ENCODE results near the gene HOXD9. TPM values are rescaled to one million over a fixed set of nuclear protein-coding genes. Genes with fewer than 3 reads are reported as not detected.

HOXD9 gene
- polyA plus RNA-seq, 4 donors: 0.27 to 1.9 (median 0.28) TPM; not detected in 1

- WGBS, 3 donors: 5 to 7% (median 7%) methylated on average over 6 of the region's 6 CpGs
- Histone ChIP-seq H3K36me3 (ENCODE audit: control insufficient read depth in 3 of 3, insufficient read depth in 2 of 3, low read depth in 1 of 3, low read length in 3 of 3) (no peaks in the 10 kb centered on the region), H3K4me1 (ENCODE audit: control insufficient read depth in 3 of 3, insufficient read depth in 2 of 3, low read depth in 1 of 3, low read length in 2 of 3) (peaks cover 0 to 15% (median 0%) of the 10 kb centered on the region in 3 donors), H3K9me3 (ENCODE audit: control insufficient read depth in 2 of 2, insufficient read depth in 1 of 2, low read depth in 1 of 2, low read length in 1 of 2) (peaks cover 0 to 6% of the 10 kb centered on the region in 2 donors), H3K27ac (ENCODE audit: low read depth in 1 of 3, low read length in 2 of 3) (no peak overlapping the region), H3K4me3 (ENCODE audit: low read depth in 1 of 3, low read length in 3 of 3) (no peak overlapping the region), H3K27me3 (ENCODE audit: control insufficient read depth in 3 of 3, insufficient read depth in 3 of 3, low read length in 3 of 3) (peaks cover 19 to 95% (median 76%) of the 10 kb centered on the region in 3 donors)
- FAIRE-seq (no peak), DNase-seq (no peak)
Observed at GRCh38 chr2:176088937-176089842, 33.3 kb upstream of the HOXD9 start.

- no peaks in the 10 kb centered on the region for H3K36me3 ChIP-seq (ENCODE audit: control insufficient read depth in 3 of 3, insufficient read depth in 2 of 3, low read depth in 1 of 3, low read length in 3 of 3)
- H3K9me3 ChIP-seq (ENCODE audit: control insufficient read depth in 2 of 2, insufficient read depth in 1 of 2, low read depth in 1 of 2, low read length in 1 of 2): peaks cover 0 to 6% of the 10 kb centered on the region in 2 donors
- H3K4me3 ChIP-seq (ENCODE audit: low read depth in 1 of 3, low read length in 3 of 3): no peak overlapping the region
- peaks cover 22 to 95% (median 74%) of the 10 kb centered on the region in 3 donors for H3K27me3 ChIP-seq (ENCODE audit: control insufficient read depth in 3 of 3, insufficient read depth in 3 of 3, low read length in 3 of 3)
- peaks cover 0 to 15% (median 0%) of the 10 kb centered on the region in 3 donors for H3K4me1 ChIP-seq (ENCODE audit: control insufficient read depth in 3 of 3, insufficient read depth in 2 of 3, low read depth in 1 of 3, low read length in 2 of 3)
- H3K27ac ChIP-seq (ENCODE audit: low read depth in 1 of 3, low read length in 2 of 3): no peak overlapping the region
- no peak for DNase-seq
- FAIRE-seq: no peak
Observed at GRCh38 chr2:176089843-176090395, 32.6 kb upstream of the HOXD9 start.

- Histone ChIP-seq H3K4me3 (ENCODE audit: low read depth in 1 of 3, low read length in 3 of 3) (no peak overlapping the region), H3K27ac (ENCODE audit: low read depth in 1 of 3, low read length in 2 of 3) (no peak overlapping the region), H3K9me3 (ENCODE audit: control insufficient read depth in 2 of 2, insufficient read depth in 1 of 2, low read depth in 1 of 2, low read length in 1 of 2) (peaks cover 0 to 6% of the 10 kb centered on the region in 2 donors), H3K27me3 (ENCODE audit: control insufficient read depth in 3 of 3, insufficient read depth in 3 of 3, low read length in 3 of 3) (peaks cover 19 to 95% (median 70%) of the 10 kb centered on the region in 3 donors), H3K36me3 (ENCODE audit: control insufficient read depth in 3 of 3, insufficient read depth in 2 of 3, low read depth in 1 of 3, low read length in 3 of 3) (no peaks in the 10 kb centered on the region), H3K4me1 (ENCODE audit: control insufficient read depth in 3 of 3, insufficient read depth in 2 of 3, low read depth in 1 of 3, low read length in 2 of 3) (peaks cover 0 to 14% (median 0%) of the 10 kb centered on the region in 3 donors)
- no peak for FAIRE-seq
- WGBS, 3 donors: 19 to 20% (median 19%) methylated on average over 5 of the region's 5 CpGs
- no peak for DNase-seq
Observed at GRCh38 chr2:176090862-176091261, 31.7 kb upstream of the HOXD9 start.

GRCh38 chr2:176091329-176092258 is 30.9 kb upstream of the HOXD9 start:
- no peak for FAIRE-seq
- peaks cover 0 to 4% of the 10 kb centered on the region in 2 donors for H3K9me3 ChIP-seq (ENCODE audit: control insufficient read depth in 2 of 2, insufficient read depth in 1 of 2, low read depth in 1 of 2, low read length in 1 of 2)
- H3K4me1 ChIP-seq (ENCODE audit: control insufficient read depth in 3 of 3, insufficient read depth in 2 of 3, low read depth in 1 of 3, low read length in 2 of 3): peaks cover 0 to 11% (median 0%) of the 10 kb centered on the region in 3 donors
- peaks cover 19 to 94% (median 68%) of the 10 kb centered on the region in 3 donors for H3K27me3 ChIP-seq (ENCODE audit: control insufficient read depth in 3 of 3, insufficient read depth in 3 of 3, low read length in 3 of 3)
- WGBS, 3 donors: 5 to 7% (median 6%) methylated on average over 31 of the region's 31 CpGs
- H3K27ac ChIP-seq (ENCODE audit: low read depth in 1 of 3, low read length in 2 of 3): no peak overlapping the region
- no peaks in the 10 kb centered on the region for H3K36me3 ChIP-seq (ENCODE audit: control insufficient read depth in 3 of 3, insufficient read depth in 2 of 3, low read depth in 1 of 3, low read length in 3 of 3)
- no peak overlapping the region for H3K4me3 ChIP-seq (ENCODE audit: low read depth in 1 of 3, low read length in 3 of 3)
- no peak for DNase-seq

- peaks cover 0 to 4% of the 10 kb centered on the region in 2 donors for H3K9me3 ChIP-seq (ENCODE audit: control insufficient read depth in 2 of 2, insufficient read depth in 1 of 2, low read depth in 1 of 2, low read length in 1 of 2)
- H3K4me1 ChIP-seq (ENCODE audit: control insufficient read depth in 3 of 3, insufficient read depth in 2 of 3, low read depth in 1 of 3, low read length in 2 of 3): peaks cover 0 to 20% (median 3%) of the 10 kb centered on the region in 3 donors
- H3K27ac ChIP-seq (ENCODE audit: low read depth in 1 of 3, low read length in 2 of 3): no peak within 1 kb of the TSS
- FAIRE-seq: no peak
- H3K27me3 ChIP-seq (ENCODE audit: control insufficient read depth in 3 of 3, insufficient read depth in 3 of 3, low read length in 3 of 3): peaks cover 19 to 94% (median 73%) of the 10 kb centered on the region in 3 donors
- no peaks in the 10 kb centered on the region for H3K36me3 ChIP-seq (ENCODE audit: control insufficient read depth in 3 of 3, insufficient read depth in 2 of 3, low read depth in 1 of 3, low read length in 3 of 3)
- WGBS, 3 donors: 2 to 6% (median 4%) methylated on average over 60 to 95 of the region's 95 CpGs
- H3K4me3 ChIP-seq (ENCODE audit: low read depth in 1 of 3, low read length in 3 of 3): peak within 1 kb of the TSS in 1 of 3 donors; percentile 41
- peak in 1 of 2 donors; percentile 54 for DNase-seq
Observed at GRCh38 chr2:176092270-176093144, 30.0 kb upstream of the HOXD9 start, which contains the start of gene HOXD13. TSS of gene HOXD13 (plus strand) at chr2:176092721. CDS start at chr2:176092891, 170 bp downstream.

GRCh38 chr2:176093145-176093897 is 29.2 kb upstream of the HOXD9 start:
- FAIRE-seq: no peak

GRCh38 chr2:176093898-176094249 is 28.6 kb upstream of the HOXD9 start:
- Histone ChIP-seq H3K36me3 (ENCODE audit: control insufficient read depth in 3 of 3, insufficient read depth in 2 of 3, low read depth in 1 of 3, low read length in 3 of 3) (no peaks in the 10 kb centered on the region), H3K4me3 (ENCODE audit: low read depth in 1 of 3, low read length in 3 of 3) (no peak overlapping the region), H3K27me3 (ENCODE audit: control insufficient read depth in 3 of 3, insufficient read depth in 3 of 3, low read length in 3 of 3) (peaks cover 15 to 94% (median 73%) of the 10 kb centered on the region in 3 donors), H3K4me1 (ENCODE audit: control insufficient read depth in 3 of 3, insufficient read depth in 2 of 3, low read depth in 1 of 3, low read length in 2 of 3) (peaks cover 0 to 13% (median 3%) of the 10 kb centered on the region in 3 donors), H3K9me3 (ENCODE audit: control insufficient read depth in 2 of 2, insufficient read depth in 1 of 2, low read depth in 1 of 2, low read length in 1 of 2) (peaks cover 0 to under 1% of the 10 kb centered on the region in 2 donors), H3K27ac (ENCODE audit: low read depth in 1 of 3, low read length in 2 of 3) (no peak overlapping the region)
- no peak for DNase-seq
- 7 to 9% (median 8%) methylated on average over 8 of the region's 8 CpGs for WGBS, 3 donors
- FAIRE-seq: no peak

More at GRCh38 chr2:176093145-176093897, 29.2 kb upstream of the HOXD9 start:
- Histone ChIP-seq H3K36me3 (ENCODE audit: control insufficient read depth in 3 of 3, insufficient read depth in 2 of 3, low read depth in 1 of 3, low read length in 3 of 3) (no peaks in the 10 kb centered on the region), H3K27ac (ENCODE audit: low read depth in 1 of 3, low read length in 2 of 3) (no peak overlapping the region), H3K9me3 (ENCODE audit: control insufficient read depth in 2 of 2, insufficient read depth in 1 of 2, low read depth in 1 of 2, low read length in 1 of 2) (peaks cover 0 to 2% of the 10 kb centered on the region in 2 donors), H3K4me1 (ENCODE audit: control insufficient read depth in 3 of 3, insufficient read depth in 2 of 3, low read depth in 1 of 3, low read length in 2 of 3) (peaks cover 0 to 13% (median 3%) of the 10 kb centered on the region in 3 donors), H3K4me3 (ENCODE audit: low read depth in 1 of 3, low read length in 3 of 3) (peak overlapping the region in 1 of 3 donors; percentile 41), H3K27me3 (ENCODE audit: control insufficient read depth in 3 of 3, insufficient read depth in 3 of 3, low read length in 3 of 3) (peaks cover 15 to 94% (median 73%) of the 10 kb centered on the region in 3 donors)
- WGBS, 3 donors: 4 to 6% (median 4%) methylated on average over 45 to 53 of the region's 53 CpGs
- DNase-seq: peak in 1 of 2 donors; percentile 48

Measured in small intestine (tissue), 7 donors.